GM19468 (cell line): ENCODE measurements around the gene CDK5RAP2.

Experiments
- ATAC-seq: cut with Tn5 transposase; IDR thresholded peaks from one replicate; pipeline ENCODE4 v1.9.1; 2021; ENCODE audit warnings: mild to moderate bottlenecking, moderate library complexity, moderate number of reproducible peaks; ENCODE audit not compliant: unreplicated experiment; ENCODE audit errors: extremely low read depth

The CDK5RAP2 gene

GRCh38 chr9:120442308-120442995, 137.5 kb downstream of the CDK5RAP2 start:
- no peak for ATAC-seq

- no peak for ATAC-seq
These were observed 138.3 kb downstream of the CDK5RAP2 start for GRCh38 chr9:120441426-120442307.

DNA sequence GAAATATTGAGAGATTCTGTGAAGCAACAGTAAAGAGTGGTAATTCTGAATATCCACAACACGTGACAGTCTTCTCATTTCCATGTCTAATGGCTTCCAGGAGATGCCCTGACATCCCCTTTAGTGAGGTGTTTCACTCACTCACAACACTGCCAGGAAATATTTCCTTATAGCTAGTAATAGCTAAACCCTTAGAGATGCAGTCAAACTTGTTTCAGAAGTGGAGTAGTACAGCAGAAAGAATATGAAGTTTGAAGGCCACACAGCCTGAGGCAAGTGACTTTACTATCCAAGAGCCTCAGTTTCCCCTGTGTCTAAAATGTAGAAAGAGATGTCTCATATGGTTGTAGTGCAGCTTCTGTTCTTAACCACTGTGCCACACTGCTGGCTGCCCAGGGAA, 139.2 kb downstream of the CDK5RAP2 start:
- ATAC-seq = no peak

DNA sequence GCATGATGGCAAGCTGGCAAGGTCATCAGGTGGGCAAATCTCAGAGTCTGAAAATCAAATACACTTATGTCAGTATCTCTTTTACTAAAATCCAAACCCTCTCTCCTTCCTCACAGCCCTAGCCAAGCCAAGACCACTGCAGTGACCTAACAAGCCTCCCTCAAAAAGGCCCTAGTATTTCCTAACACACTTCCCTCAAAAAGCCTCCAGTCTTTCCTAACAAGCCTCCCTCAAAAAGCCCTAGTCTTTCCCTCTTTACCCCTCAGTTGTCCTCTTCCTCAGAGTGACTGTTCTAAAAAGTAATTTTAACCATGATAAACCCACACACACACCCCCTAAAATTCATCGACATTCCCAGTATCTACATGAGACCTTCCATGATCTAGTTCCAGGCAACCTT, 140.0 kb downstream of the CDK5RAP2 start:
- no peak for ATAC-seq

DNA sequence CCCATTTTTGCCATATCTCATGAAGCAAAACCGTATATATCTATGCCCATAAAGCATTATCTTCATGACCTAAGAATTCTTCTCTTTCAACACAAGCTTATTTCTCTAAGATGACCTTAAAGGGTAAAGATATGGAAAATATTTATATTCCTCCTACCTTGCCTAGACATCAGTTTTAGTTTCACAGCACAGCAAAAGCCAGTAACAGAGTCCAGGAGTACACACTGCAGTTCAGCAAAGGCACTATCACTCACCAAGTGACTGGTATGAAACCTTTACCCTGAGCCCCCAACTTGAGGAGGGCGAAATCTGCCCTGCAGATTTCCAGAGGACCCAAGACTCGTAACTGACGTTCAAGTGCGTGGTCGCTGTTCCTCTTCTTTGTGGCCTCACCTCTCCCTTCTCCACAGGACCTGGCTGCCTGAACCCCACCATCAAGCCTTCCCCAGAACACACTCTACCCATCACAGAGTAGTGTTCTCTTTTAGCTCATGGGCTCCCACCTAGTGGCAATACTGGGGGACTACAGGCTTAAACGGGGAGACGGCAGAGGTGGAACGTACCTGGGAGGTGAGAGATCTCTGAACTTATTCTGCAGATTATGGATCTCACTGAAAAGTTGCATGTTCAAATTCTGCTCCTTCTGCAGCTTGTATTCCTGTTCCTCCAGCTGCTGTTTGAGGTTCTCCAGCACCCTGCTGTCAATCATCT, 141.0 kb downstream of the CDK5RAP2 start:
- ATAC-seq = no peak

GRCh38 chr9:120438111-120438510, 141.9 kb downstream of the CDK5RAP2 start:
- no peak for ATAC-seq

GRCh38 chr9:120436983-120437475, 142.9 kb downstream of the CDK5RAP2 start:
- ATAC-seq = no peak

DNA sequence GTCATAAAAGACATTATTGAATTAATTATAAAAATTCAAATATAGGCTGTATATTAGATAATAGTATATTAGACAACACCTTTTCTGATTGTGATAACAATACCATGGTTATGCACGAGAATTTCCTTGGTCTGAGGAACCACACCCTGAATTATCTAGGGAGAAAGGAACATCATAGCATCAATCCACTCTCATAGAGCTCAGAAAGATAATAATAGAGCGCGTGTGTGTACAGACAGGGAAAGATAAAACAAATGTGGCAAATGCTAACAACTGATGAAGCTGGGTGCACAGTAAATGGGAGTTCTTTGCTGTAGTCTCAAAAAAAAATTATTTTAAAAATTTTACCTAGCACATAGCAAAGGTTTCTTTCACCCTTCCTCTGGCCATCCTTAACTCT, 143.5 kb downstream of the CDK5RAP2 start:
- ATAC-seq = no peak

DNA sequence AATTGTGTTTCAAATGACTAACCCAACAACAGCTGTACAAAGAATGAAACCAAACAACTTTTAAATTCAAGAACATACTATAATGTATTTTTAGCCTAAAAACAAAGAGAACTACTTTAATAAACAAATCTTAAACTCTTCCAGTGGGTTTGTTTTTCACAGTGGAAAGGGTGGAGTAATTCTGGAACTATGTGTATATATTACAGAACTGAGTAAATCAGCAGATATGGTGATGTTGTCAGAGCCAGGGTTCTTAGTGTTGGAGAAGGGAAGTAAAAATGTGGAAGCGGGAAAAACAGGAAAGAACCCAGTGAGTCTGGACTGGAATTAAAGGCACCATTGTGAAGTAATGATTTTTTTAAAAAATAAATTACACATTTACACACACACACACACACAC, 144.9 kb downstream of the CDK5RAP2 start:
- no peak for ATAC-seq

- no peak for ATAC-seq
These were observed 145.4 kb downstream of the CDK5RAP2 start for GRCh38 chr9:120434532-120434931.

- no peak for ATAC-seq
These were observed 146.3 kb downstream of the CDK5RAP2 start for GRCh38 chr9:120433701-120434100.

DNA sequence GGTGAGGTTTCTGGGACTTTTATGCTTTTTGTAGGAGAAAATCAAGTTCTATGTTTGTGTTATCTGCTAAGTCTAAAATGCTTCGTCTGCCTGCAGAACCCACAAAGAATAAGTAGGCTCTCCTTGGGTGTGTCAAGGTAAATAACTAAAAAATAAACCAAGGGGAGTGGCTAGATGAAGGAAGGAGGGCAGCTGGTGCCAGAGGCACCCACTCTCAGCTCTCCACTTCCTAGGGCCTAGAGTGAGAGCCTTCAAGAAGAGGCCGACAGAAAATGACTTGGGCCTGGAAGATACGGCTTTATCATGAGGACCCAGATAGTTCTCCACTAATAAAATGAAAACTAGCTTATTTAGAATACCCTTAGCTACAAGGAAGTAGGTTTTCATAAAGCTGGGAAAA, 147.4 kb downstream of the CDK5RAP2 start:
- ATAC-seq = no peak

DNA sequence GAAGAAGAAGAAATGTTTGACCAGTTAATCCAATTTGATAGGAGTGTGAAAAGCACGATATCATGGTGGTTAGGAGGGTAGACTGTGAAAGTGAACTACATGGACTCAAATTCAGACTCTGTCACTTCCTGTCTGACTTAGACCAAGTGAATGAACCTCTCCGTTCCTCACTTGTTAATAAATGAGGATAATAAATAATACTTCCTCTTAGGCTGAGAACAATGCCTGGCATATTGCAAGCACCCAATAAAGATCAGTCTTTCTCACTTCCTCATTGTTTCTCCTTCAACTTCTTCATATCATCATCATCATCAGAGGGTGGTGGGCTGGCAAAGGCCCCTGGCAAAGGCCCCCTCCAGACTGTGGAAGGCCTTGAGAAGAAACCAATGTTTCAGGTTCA, 148.7 kb downstream of the CDK5RAP2 start:
- ATAC-seq = no peak

DNA sequence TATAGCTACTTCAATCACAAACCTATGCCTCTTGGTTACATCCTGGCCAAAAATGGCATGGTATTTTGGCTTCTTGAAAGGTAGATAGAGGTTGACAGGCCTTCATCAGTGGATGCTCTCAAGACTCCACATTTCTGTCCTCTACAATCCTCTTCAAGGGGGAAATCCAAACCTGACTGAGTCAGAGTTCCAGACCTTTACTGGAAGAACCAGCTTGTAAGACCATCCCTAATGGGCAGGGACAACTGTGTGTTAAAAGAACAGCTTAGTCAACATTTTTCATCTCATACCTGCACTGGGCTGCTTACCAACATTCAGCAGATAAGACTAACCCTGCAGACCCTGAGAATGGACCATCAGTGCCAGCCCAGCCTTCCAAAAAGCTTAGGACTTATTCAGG, 155.7 kb downstream of the CDK5RAP2 start:
- ATAC-seq = no peak

DNA sequence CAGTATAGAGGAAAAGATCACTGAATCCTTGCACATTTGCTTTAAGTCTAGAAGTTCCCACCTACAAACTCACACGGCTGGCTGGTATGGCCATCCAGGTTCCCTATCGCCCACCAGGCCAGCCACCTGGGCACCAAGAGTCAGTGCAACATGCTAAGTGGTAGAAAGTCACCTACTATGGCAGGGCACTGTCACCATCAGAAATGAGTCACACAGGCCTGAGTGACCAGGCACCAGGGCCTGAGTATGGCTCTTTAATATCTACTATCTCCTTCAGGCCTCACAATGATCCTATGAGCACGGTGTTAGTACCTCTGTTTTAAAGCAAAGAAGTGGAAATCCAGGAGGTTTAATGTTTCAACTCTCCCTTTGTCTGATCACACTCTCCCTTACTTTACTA, 156.2 kb downstream of the CDK5RAP2 start:
- no peak for ATAC-seq

GRCh38 chr9:120421977-120422376, 158.0 kb downstream of the CDK5RAP2 start:
- no peak for ATAC-seq

DNA sequence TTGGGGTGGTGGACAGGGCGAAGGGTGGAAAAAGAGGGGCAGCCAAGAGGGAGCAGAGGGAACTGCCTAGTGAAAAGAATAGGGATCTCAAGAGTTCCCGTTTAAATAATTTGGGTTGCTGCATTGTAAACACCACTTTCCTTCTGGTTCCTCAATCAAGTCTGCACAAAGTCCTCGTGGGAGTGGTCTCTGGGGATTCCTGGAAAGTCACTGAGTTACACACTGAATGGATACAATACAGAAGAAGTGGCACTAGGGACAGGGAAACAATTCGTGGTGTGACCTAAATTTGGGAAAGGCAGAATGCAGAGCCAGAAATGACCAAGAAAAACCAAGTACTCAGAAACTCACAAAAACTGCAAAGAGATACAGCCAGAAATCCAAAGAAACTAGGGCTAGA, 161.7 kb downstream of the CDK5RAP2 start:
- no peak for ATAC-seq

GRCh38 chr9:120416781-120417427, 163.1 kb downstream of the CDK5RAP2 start:
- ATAC-seq = no peak

DNA sequence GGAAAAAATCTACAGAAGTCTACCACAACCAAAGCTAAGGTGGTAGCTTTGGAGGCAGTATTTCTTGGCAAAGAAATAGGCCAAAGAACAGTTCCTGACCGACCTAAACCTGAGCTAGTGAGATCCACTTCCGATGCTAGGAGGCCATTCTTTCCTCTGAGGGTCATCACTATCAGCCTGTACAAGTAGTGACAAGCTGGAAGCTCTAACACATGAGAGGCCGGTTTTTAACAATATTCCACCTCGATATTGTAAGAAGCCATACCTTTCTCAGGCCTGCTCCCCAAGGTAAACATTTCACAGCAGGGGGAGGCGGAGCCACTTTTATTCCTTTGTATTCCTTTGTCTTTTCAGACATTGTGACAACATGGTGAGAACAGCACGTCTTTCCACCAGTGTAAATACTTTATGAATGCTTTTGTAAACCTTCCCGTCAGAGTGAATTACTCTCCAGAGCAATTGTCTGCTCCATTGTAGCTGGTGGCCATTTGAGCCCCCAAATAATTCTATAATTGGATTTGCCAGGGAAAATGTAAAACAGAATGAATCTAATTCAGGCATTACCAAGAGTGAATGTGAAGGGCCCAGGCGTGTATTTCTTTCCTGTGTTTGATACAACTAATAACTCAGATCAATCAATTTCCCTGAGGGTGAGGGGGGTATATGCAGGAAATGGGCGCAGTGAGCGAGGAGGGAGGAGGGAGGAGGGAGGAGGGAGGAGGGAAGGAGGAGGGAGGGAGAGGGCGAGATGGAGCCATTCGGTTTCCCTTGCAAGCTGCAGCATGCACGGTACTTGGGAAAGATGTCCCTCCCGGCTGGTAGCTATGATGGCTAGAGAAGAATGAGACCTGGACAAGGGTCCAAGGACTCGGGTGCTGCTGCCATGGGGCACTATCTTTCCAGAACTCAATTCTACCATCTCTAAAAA, 166.6 kb downstream of the CDK5RAP2 start:
- no peak for ATAC-seq
